ENCODE measurements around the gene POGLUT3.

The POGLUT3 gene

GRCh38 chr11:108498046-108498815 lies at the start of gene POGLUT3:
Gene POGLUT3, minus strand, starts transcription at chr11:108498384. Its CDS starts 18 bp downstream, at chr11:108498366.
- no peak for DNase-seq (ENCODE audit: low read depth in 2 of 2)

GRCh38 chr11:108545909-108546501 lies 47.8 kb upstream of the POGLUT3 start:
- DNase-seq (ENCODE audit: low read depth in 2 of 2): no peak

- DNase-seq (ENCODE audit: low read depth in 2 of 2): no peak
Measured at GRCh38 chr11:108543316-108543964, 45.3 kb upstream of the POGLUT3 start.

GRCh38 chr11:108541531-108541930 lies 43.3 kb upstream of the POGLUT3 start:
- no peak for DNase-seq (ENCODE audit: low read depth in 2 of 2)

GRCh38 chr11:108538502-108538901 lies 40.3 kb upstream of the POGLUT3 start:
- DNase-seq (ENCODE audit: low read depth in 2 of 2): no peak

- peak; percentile 1 to 4 for DNase-seq (ENCODE audit: low read depth in 2 of 2)
Measured at GRCh38 chr11:108538022-108538424, 39.8 kb upstream of the POGLUT3 start.

GRCh38 chr11:108536783-108537182 lies 38.6 kb upstream of the POGLUT3 start:
- DNase-seq (ENCODE audit: low read depth in 2 of 2): no peak

GRCh38 chr11:108535384-108535955 lies 37.3 kb upstream of the POGLUT3 start:
- DNase-seq (ENCODE audit: low read depth in 2 of 2): no peak

GRCh38 chr11:108534274-108534882 lies 36.2 kb upstream of the POGLUT3 start:
- DNase-seq (ENCODE audit: low read depth in 2 of 2): no peak

GRCh38 chr11:108530426-108530825 lies 32.2 kb upstream of the POGLUT3 start:
- DNase-seq (ENCODE audit: low read depth in 2 of 2): no peak

- no peak for DNase-seq (ENCODE audit: low read depth in 2 of 2)
Measured at GRCh38 chr11:108527382-108527781, 29.2 kb upstream of the POGLUT3 start.

GRCh38 chr11:108525161-108525560 lies 27.0 kb upstream of the POGLUT3 start:
- DNase-seq (ENCODE audit: low read depth in 2 of 2): no peak

- DNase-seq (ENCODE audit: low read depth in 2 of 2): no peak
Measured at GRCh38 chr11:108524422-108524821, 26.2 kb upstream of the POGLUT3 start.

GRCh38 chr11:108522318-108522717 lies 24.1 kb upstream of the POGLUT3 start:
- no peak for DNase-seq (ENCODE audit: low read depth in 2 of 2)

- DNase-seq (ENCODE audit: low read depth in 2 of 2): no peak
Measured at GRCh38 chr11:108518581-108518980, 20.4 kb upstream of the POGLUT3 start.

- no peak for DNase-seq (ENCODE audit: low read depth in 2 of 2)
Measured at GRCh38 chr11:108516125-108516524, 17.9 kb upstream of the POGLUT3 start.

GRCh38 chr11:108512708-108513107 lies 14.5 kb upstream of the POGLUT3 start:
- no peak for DNase-seq (ENCODE audit: low read depth in 2 of 2)

- DNase-seq (ENCODE audit: low read depth in 2 of 2): no peak
Measured at GRCh38 chr11:108511851-108512474, 13.8 kb upstream of the POGLUT3 start.

GRCh38 chr11:108508653-108509593 lies 10.7 kb upstream of the POGLUT3 start:
- DNase-seq (ENCODE audit: low read depth in 2 of 2): no peak

GRCh38 chr11:108501396-108501795 lies 3.2 kb upstream of the POGLUT3 start:
- DNase-seq (ENCODE audit: low read depth in 2 of 2): no peak

GRCh38 chr11:108500721-108501120 lies 2.5 kb upstream of the POGLUT3 start:
- DNase-seq (ENCODE audit: low read depth in 2 of 2): no peak
